Breast epithelium (tissue), 4 donors: ENCODE measurements around the gene TRIM63. TPM values are rescaled to one million over a fixed set of nuclear protein-coding genes. Genes with fewer than 3 reads are reported as not detected.
A peak's percentile ranks its signal among the peaks of the same experiment; 100 is the strongest.
"Not testable (repeated sequence)": the region's sequence is repeated elsewhere in the genome, so short reads cannot be mapped to it uniquely, and the experiment has no call there.

Source experiments
- DNase-seq, 2 donors: peaks; one replicate each; pipeline ENCODE4 v3.0.0-alpha.2; 2019; ENCODE audit warnings: low spot score in 2 of 2
- H3K27ac ChIP-seq, 2 donors: fragments of 200-600 bp; sonication (generic) in 1 of 2; one replicate each; pipeline ENCODE4 v1.5.1; 2016 to 2019; ENCODE audit warnings: mild to moderate bottlenecking in 1 of 2
- H3K27me3 ChIP-seq, 2 donors: fragments of 200-600 bp; sonication (generic) in 1 of 2; one replicate each; pipeline versions ENCODE4 v1.5.1 to v1.6.0; 2017 to 2019; ENCODE audit warnings: control low read depth in 1 of 2, mild to moderate bottlenecking in 1 of 2
- H3K36me3 ChIP-seq: fragments of 200-600 bp; one replicate; pipeline ENCODE4 v1.5.1; 2019
- H3K4me1 ChIP-seq, 2 donors: fragments of 200-600 bp; sonication (generic); one replicate each; pipeline ENCODE4 v1.5.1; 2016 to 2019; ENCODE audit warnings: control low read depth in 1 of 2
- H3K4me3 ChIP-seq, 3 donors: fragments of 200-600 bp; sonication (generic); 1 replicate in 2 of 3; 2 replicates in 1 of 3; pipeline ENCODE4 v1.5.1; 2016 to 2019; ENCODE audit warnings: mild to moderate bottlenecking in 3 of 3, moderate library complexity in 2 of 3
- H3K9me3 ChIP-seq, 2 donors: fragments of 200-600 bp; sonication (generic) in 1 of 2; one replicate each; pipeline ENCODE4 v1.5.1; 2016 to 2019; ENCODE audit warnings: control low read depth in 1 of 2
- CTCF ChIP-seq, 3 donors: fragments of 450-650 bp; IDR thresholded peaks; one replicate each; pipeline ENCODE4 v1.5.1; 2016 to 2017; ENCODE audit warnings: antibody characterized with exemption in 3 of 3, mild to moderate bottlenecking in 3 of 3, moderate library complexity in 3 of 3
- POLR2A ChIP-seq: fragments of 450-650 bp; IDR thresholded peaks from one replicate; pipeline ENCODE4 v1.6.1; 2016; ENCODE audit warnings: antibody characterized with exemption, mild to moderate bottlenecking, moderate library complexity
- POLR2AphosphoS5 ChIP-seq, 3 donors: sonication (generic); formaldehyde crosslinking; IDR thresholded peaks; one replicate each; pipeline ENCODE4 v1.6.1; 2017; ENCODE audit warnings: antibody characterized with exemption in 3 of 3
- intact Hi-C: fragments of 100-400 bp; cut with DNase I; formaldehyde crosslinking; loops from one replicate; pipeline ENCODE4 v1.15.1; 2023; ENCODE audit warnings: low total_unique reads
- total RNA-seq, 3 donors: library from RNA; depleted of rRNA; stranded (reverse); fragments of >200 nt; gene quantifications; one replicate each; pipeline ENCODE4 v1.1.0, GENCODE V29; 2016

Gene TRIM63
- total RNA-seq, 3 donors from 2014 or later, result 2.2 to 4.0 TPM; not detected in 1

GRCh38 chr1:26109229-26110164 lies 42.1 kb upstream of the TRIM63 start:
- peak overlapping the region in 1 of 2 donors; percentile 95 for H3K27ac ChIP-seq
- intact Hi-C loops, result loop anchor here (10.0 kb wide), 1 partner anchor 45 kb away; the partner anchor contains the start of gene FAM110D

DNA sequence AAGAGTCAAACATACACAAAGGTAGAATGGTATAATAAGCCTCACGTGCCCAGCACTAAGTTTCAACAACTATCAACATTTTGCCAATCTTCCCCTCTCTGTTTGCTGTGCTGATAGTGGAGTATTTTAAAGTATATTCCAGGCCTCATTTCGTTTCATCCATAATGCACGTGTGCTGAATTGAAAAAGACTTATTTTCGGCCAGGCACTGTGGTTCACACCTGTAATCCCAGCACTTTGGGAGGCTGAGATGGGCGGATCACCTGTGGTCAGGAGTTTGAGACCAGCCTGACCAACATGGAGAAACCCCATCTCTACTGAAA lies 37.8 kb upstream of the TRIM63 start:
- not testable (repeated sequence) for H3K4me3 ChIP-seq, H3K4me1 ChIP-seq, H3K27ac ChIP-seq, DNase-seq, H3K36me3 ChIP-seq, H3K27me3 ChIP-seq, H3K9me3 ChIP-seq
- intact Hi-C loops, result loop anchor here (10.0 kb wide), 1 partner anchor 50 kb away; the partner anchor contains the start of gene FAM110D
- TF ChIP-seq CTCF (IDR thresholded peaks at IDR 0.05), result peak in 2 of 3 donors; percentile 1 to 4

More at GRCh38 chr1:26109229-26110164, 42.1 kb upstream of the TRIM63 start:
- peaks cover 3 to 7% of the 10 kb centered on the region in 2 donors for H3K4me1 ChIP-seq
- no peaks in the 10 kb centered on the region for H3K36me3 ChIP-seq
- H3K4me3 ChIP-seq, result no peak overlapping the region
- DNase-seq, result no peak
- no peaks in the 10 kb centered on the region for H3K9me3 ChIP-seq
- no peak for TF ChIP-seq POLR2AphosphoS5 (IDR thresholded peaks at IDR 0.05)
- TF ChIP-seq POLR2A, result no peak
- TF ChIP-seq CTCF (IDR thresholded peaks at IDR 0.05), result no peak
- H3K27me3 ChIP-seq, result no peaks in the 10 kb centered on the region

- TF ChIP-seq CTCF (IDR thresholded peaks at IDR 0.05) (no peak), POLR2A (no peak), POLR2AphosphoS5 (IDR thresholded peaks at IDR 0.05) (no peak)
- intact Hi-C loops, result loop anchor here (10.0 kb wide), 1 partner anchor 52 kb away; the partner anchor contains the start of gene FAM110D
- H3K36me3 ChIP-seq, result no peaks in the 10 kb centered on the region
- H3K27me3 ChIP-seq, result no peaks in the 10 kb centered on the region
- no peak for DNase-seq
- no peaks in the 10 kb centered on the region for H3K9me3 ChIP-seq
- no peak overlapping the region for H3K4me3 ChIP-seq
- no peaks in the 10 kb centered on the region for H3K4me1 ChIP-seq
- H3K27ac ChIP-seq, result no peak overlapping the region
Measured at GRCh38 chr1:26102526-26102925, 35.1 kb upstream of the TRIM63 start.

DNA sequence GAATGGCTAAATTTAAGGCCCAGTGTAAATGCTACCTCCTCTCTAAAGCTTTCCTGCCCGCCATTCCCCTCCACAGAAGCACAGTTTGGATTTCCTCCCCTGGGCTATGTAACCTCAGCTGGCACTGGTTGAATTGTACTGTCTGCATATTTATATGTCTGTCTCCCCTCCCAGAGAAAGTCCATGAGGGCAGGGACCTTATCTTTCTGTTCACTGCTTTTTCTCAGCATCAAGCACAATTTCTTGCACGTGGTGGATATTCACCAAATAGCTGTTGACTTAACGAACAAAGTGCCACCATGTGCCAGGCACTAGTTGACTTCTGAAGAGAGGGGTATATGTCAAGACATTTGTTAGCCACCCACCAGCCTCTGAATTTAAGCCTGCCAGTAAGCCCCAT lies 34.7 kb upstream of the TRIM63 start:
- Histone ChIP-seq H3K4me1 (no peaks in the 10 kb centered on the region), H3K36me3 (no peaks in the 10 kb centered on the region), H3K27ac (no peak overlapping the region), H3K4me3 (no peak overlapping the region), H3K27me3 (no peaks in the 10 kb centered on the region), H3K9me3 (no peaks in the 10 kb centered on the region)
- intact Hi-C loops, result loop anchor here (10.0 kb wide), 1 partner anchor 53 kb away; the partner anchor contains the start of gene FAM110D
- TF ChIP-seq POLR2A (no peak), CTCF (IDR thresholded peaks at IDR 0.05) (no peak), POLR2AphosphoS5 (IDR thresholded peaks at IDR 0.05) (no peak)
- no peak for DNase-seq

DNA sequence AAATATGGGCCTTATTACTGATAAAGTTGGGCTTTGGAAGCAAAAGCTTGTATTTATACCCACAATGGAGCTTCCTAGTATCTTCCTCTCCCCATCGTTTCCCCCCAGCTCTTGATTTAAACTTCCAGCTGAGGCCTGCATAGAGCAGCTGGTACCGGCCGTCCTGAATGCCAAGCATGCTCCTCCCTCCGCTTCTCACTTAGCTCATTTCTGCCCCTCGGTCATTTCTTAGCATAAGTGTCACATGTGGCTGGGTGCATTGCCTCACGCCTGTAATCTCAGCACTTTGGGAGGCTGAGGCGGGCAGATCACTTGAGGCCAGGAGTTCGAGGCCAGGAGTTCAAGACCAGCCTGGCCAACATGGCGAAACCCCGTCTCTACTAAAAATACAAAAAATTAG lies 32.8 kb upstream of the TRIM63 start:
- not testable (repeated sequence) for H3K27ac ChIP-seq, DNase-seq
- intact Hi-C loops, result loop anchor here (10.0 kb wide), 1 partner anchor 55 kb away; the partner anchor contains the start of gene FAM110D

More for the DNA sequence above, 32.8 kb upstream of the TRIM63 start:
- H3K36me3 ChIP-seq, H3K4me3 ChIP-seq, H3K9me3 ChIP-seq, H3K4me1 ChIP-seq, H3K27me3 ChIP-seq: not testable (repeated sequence)
